Measurements from ENCODE around the gene MACROD2.

DNA sequence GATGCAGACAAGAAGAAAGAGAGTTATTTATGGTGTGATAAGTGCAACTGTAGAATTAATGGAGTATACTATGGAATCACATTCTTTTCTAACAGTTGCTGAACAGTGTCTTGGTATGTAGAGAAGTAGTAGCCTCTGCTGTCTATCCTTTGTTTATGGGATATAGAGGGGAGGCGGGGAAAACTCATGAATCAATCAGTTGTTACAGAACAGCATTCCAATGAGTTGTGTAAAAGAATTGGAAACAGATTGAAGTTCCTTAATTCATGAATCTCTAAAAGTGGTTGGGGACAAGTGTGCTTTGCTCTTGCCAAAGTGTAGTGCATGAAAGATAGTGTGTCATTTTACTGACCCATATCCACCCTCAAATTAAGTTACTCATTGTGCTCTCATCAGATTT lies 264.4 kb downstream of the MACROD2 start:
- TF ChIP-seq, protein P1, sequence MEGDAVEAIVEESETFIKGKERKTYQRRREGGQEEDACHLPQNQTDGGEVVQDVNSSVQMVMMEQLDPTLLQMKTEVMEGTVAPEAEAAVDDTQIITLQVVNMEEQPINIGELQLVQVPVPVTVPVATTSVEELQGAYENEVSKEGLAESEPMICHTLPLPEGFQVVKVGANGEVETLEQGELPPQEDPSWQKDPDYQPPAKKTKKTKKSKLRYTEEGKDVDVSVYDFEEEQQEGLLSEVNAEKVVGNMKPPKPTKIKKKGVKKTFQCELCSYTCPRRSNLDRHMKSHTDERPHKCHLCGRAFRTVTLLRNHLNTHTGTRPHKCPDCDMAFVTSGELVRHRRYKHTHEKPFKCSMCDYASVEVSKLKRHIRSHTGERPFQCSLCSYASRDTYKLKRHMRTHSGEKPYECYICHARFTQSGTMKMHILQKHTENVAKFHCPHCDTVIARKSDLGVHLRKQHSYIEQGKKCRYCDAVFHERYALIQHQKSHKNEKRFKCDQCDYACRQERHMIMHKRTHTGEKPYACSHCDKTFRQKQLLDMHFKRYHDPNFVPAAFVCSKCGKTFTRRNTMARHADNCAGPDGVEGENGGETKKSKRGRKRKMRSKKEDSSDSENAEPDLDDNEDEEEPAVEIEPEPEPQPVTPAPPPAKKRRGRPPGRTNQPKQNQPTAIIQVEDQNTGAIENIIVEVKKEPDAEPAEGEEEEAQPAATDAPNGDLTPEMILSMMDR (optimal IDR thresholded peaks at IDR 0.05 in 1 of 3, IDR thresholded peaks at IDR 0.05 in 1 of 3, conservative IDR thresholded peaks at IDR 0.05 in 1 of 3; ENCODE audit: extremely low read depth in 1 of 3, insufficient read depth in 2 of 3, low read length in 3 of 3), result no peak
- no peak for TF ChIP-seq EZH2 (IDR thresholded peaks at IDR 0.05; ENCODE audit: low read length)
